HG02840 (cell line): Measurements from ENCODE around the gene ZFP36.
"Not testable (repeated sequence)": the region's sequence is repeated elsewhere in the genome, so short reads cannot be mapped to it uniquely, and the experiment has no call there.

Experiments
- ATAC-seq: cut with Tn5 transposase; IDR thresholded peaks from one replicate; pipeline ENCODE4 v1.9.1; 2021; ENCODE audit warnings: mild to moderate bottlenecking, moderate library complexity, moderate number of reproducible peaks; ENCODE audit not compliant: unreplicated experiment, low FRiP score

ZFP36 gene

GRCh38 chr19:39406656-39407409 lies at the start of gene ZFP36:
Gene ZFP36 (plus strand): TSS chr19:39406847. CDS start chr19:39406905, 58 bp downstream.
- peak; percentile 27 for ATAC-seq

GRCh38 chr19:39359026-39359425 lies 47.6 kb upstream of the ZFP36 start:
- ATAC-seq: no peak

GRCh38 chr19:39360599-39360998 lies 46.0 kb upstream of the ZFP36 start:
- ATAC-seq: no peak

GRCh38 chr19:39362682-39363657 lies 43.7 kb upstream of the ZFP36 start:
- no peak for ATAC-seq

- no peak for ATAC-seq
Measured at GRCh38 chr19:39363901-39364457, 42.7 kb upstream of the ZFP36 start.

- ATAC-seq: no peak
Measured at GRCh38 chr19:39365531-39365930, 41.1 kb upstream of the ZFP36 start.

GRCh38 chr19:39369200-39369599 lies 37.4 kb upstream of the ZFP36 start:
- no peak for ATAC-seq

GRCh38 chr19:39370735-39371134 lies 35.9 kb upstream of the ZFP36 start:
- ATAC-seq: no peak

- no peak for ATAC-seq
Measured at GRCh38 chr19:39372047-39372802, 34.4 kb upstream of the ZFP36 start.

GRCh38 chr19:39372941-39373340 lies 33.7 kb upstream of the ZFP36 start:
- ATAC-seq: no peak

- no peak for ATAC-seq
Measured at GRCh38 chr19:39375929-39376328, 30.7 kb upstream of the ZFP36 start.

- ATAC-seq: no peak
Measured at GRCh38 chr19:39377373-39378362, 29.0 kb upstream of the ZFP36 start.

GRCh38 chr19:39379366-39379765 lies 27.3 kb upstream of the ZFP36 start:
- ATAC-seq: not testable (repeated sequence)

GRCh38 chr19:39379865-39380396 lies 26.7 kb upstream of the ZFP36 start:
- ATAC-seq: no peak

GRCh38 chr19:39380521-39381502 lies 25.8 kb upstream of the ZFP36 start:
- no peak for ATAC-seq

GRCh38 chr19:39381910-39382611 lies 24.6 kb upstream of the ZFP36 start:
- no peak for ATAC-seq
